ENCODE data around the gene PRSS33. TPM values are rescaled to one million over a fixed set of nuclear protein-coding genes. Genes with fewer than 3 reads are reported as not detected.

Gene PRSS33
- total and polyA plus RNA-seq, 9 of the 15 experiments (the other 6 are each of a cell fraction or from before 2014, with no cell fraction given): not detected

DNA sequence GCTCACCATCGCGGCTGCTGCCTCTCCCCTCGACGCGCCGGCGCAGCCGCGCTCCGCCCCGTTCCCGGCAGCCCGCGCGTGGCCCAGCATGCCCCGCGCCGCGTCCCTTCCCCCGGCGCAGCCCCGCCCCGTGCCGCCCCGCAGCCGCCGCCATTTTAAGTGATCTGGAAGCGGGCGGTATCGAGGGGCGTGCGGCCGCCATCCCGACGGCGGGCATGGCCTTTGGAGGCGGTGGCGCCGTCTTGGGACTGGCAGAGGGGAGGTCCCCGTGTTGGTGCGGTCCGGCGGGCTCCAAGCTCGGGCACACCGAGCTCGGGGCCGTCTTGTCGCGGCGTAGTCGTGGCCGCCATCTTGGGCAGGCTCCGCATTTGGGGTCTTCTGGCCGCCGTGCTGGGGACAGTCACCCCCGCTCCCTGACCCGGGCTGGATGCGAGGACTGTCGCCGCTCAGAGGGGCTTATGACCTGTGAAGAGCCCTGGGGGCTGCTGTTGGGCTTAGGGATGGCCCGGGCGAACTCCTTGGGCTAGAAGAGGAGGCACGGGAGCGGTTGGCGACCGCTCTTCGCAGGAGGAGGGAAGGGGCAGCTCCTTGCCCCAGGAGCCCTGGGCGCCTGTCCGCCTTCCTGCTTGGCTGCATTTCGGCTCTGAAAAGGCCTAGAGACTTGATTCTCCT is 10.0 kb downstream of the PRSS33 start, which contains the start of gene ELOB (continued):
- TF ChIP-seq ZBTB40 (IDR thresholded peaks at IDR 0.05) (no peak), ZBTB40 (CRISPR knock-in tag; IDR thresholded peaks at IDR 0.05) (no peak), TAL1 (IDR thresholded peaks at IDR 0.05) (no peak), KLF13 (tag; IDR thresholded peaks at IDR 0.05; ENCODE audit: borderline replicate concordance, low read depth) (peak; percentile 55; the same call in 1 of the 2 replicates), SMARCB1 (IDR thresholded peaks at IDR 0.05; ENCODE audit: insufficient read length, low read depth) (no peak), RBBP5 (IDR thresholded peaks at IDR 0.05; ENCODE audit: borderline replicate concordance, insufficient read depth, low read length, poor library complexity, severe bottlenecking) (peak; percentile 80), SLC30A9 (CRISPR knock-in tag; IDR thresholded peaks at IDR 0.05) (no peak), DIDO1 (tag; IDR thresholded peaks at IDR 0.05; ENCODE audit: low read depth) (no peak), MCM3 (IDR thresholded peaks at IDR 0.05) (no peak), ZNF282 (CRISPR knock-in tag; IDR thresholded peaks at IDR 0.05) (no peak), MECOM (CRISPR knock-in tag; IDR thresholded peaks at IDR 0.05) (no peak), ZNF217 (CRISPR knock-in tag; IDR thresholded peaks at IDR 0.05) (no peak), EGR1 (conservative IDR thresholded peaks at IDR 0.05) (peak; percentile 14; the same call in 1 of the 2 replicates), XRCC4 (IDR thresholded peaks at IDR 0.05; ENCODE audit: extremely low read depth, insufficient read depth, insufficient read length) (no peak), RNF2 (IDR thresholded peaks at IDR 0.05) (no peak), ELK3 (CRISPR knock-in tag; IDR thresholded peaks at IDR 0.05) (0 out of 2 replicates have a peak, but pooled peaks have one; percentile 34), ZFP36 (IDR thresholded peaks at IDR 0.05; ENCODE audit: low read depth, low read length, partially characterized antibody) (no peak), FIP1L1 (IDR thresholded peaks at IDR 0.05; ENCODE audit: low read depth, low read length, poor library complexity, severe bottlenecking) (no peak)
- TF ChIP-seq, protein P1, sequence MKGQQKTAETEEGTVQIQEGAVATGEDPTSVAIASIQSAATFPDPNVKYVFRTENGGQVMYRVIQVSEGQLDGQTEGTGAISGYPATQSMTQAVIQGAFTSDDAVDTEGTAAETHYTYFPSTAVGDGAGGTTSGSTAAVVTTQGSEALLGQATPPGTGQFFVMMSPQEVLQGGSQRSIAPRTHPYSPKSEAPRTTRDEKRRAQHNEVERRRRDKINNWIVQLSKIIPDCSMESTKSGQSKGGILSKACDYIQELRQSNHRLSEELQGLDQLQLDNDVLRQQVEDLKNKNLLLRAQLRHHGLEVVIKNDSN (CRISPR knock-in tag; IDR thresholded peaks at IDR 0.05): no peak

All from K562 (cell line).